H1 (cell line): ENCODE data around the gene VRK3.

ENCODE experiments used
- BACH1 ChIP-seq: IDR thresholded peaks from 2 replicates; pipeline ENCODE4 v1.6.1; 2012; ENCODE audit warnings: low read length, improper control_type of control experiment
- CEBPB ChIP-seq: IDR thresholded peaks from 2 replicates; pipeline ENCODE4 v1.6.1; 2012; ENCODE audit warnings: low read depth, low read length
- CTCF ChIP-seq, 3 experiments: IDR thresholded peaks; 1 replicate in 2 of 3; 2 replicates in 1 of 3; pipeline versions ENCODE4 v1.5.1 to v1.6.1; 2011; ENCODE audit warnings: low read length in 3 of 3, mild to moderate bottlenecking in 3 of 3, inconsistent platforms in 2 of 3, low read depth in 1 of 3, moderate library complexity in 1 of 3; ENCODE audit not compliant: insufficient read depth in 1 of 3; ENCODE audit errors: control extremely low read depth in 1 of 3
- EZH2 ChIP-seq: fragments of 200-600 bp; sonication (generic); IDR thresholded peaks from 2 replicates; pipeline ENCODE4 v1.7.1; 2012; ENCODE audit warnings: low read depth, mild to moderate bottlenecking, moderate library complexity, low read length, inconsistent platforms; ENCODE audit not compliant: severe bottlenecking
- POLR2A ChIP-seq, 2 experiments: IDR thresholded peaks; 1 replicate in 1 of 2; 2 replicates in 1 of 2; pipeline ENCODE4 v1.6.1; 2011; ENCODE audit warnings: low read depth in 2 of 2, low read length in 2 of 2, mild to moderate bottlenecking in 2 of 2; ENCODE audit errors: control extremely low read depth in 1 of 2
- POU5F1 ChIP-seq: IDR thresholded peaks from 2 replicates; pipeline ENCODE4 v1.6.1; 2011; ENCODE audit warnings: low read depth, mild to moderate bottlenecking, low read length, moderate library complexity
- RAD21 ChIP-seq, 2 experiments: IDR thresholded peaks in 1 of 2; conservative IDR thresholded peaks in 1 of 2; 2 replicates each; pipeline ENCODE4 v1.6.1; 2011; ENCODE audit warnings: low read depth in 2 of 2, low read length in 2 of 2, improper control_type of control experiment in 1 of 2, inconsistent platforms in 1 of 2, mild to moderate bottlenecking in 1 of 2, moderate library complexity in 1 of 2
- SIN3A ChIP-seq, 2 experiments: IDR thresholded peaks in 1 of 2; conservative IDR thresholded peaks in 1 of 2; 2 replicates each; pipeline ENCODE4 v1.6.1; 2011 to 2012; ENCODE audit warnings: low read length in 2 of 2, improper control_type of control experiment in 1 of 2, low read depth in 1 of 2, mild to moderate bottlenecking in 1 of 2
- SUZ12 ChIP-seq: fragments of 200-600 bp; sonication (generic); IDR thresholded peaks from 2 replicates; pipeline ENCODE4 v1.6.1; 2012; ENCODE audit warnings: mild to moderate bottlenecking, inconsistent platforms, low read length, moderate library complexity, mixed read lengths
- TEAD4 ChIP-seq: IDR thresholded peaks from 2 replicates; pipeline ENCODE4 v1.6.1; 2012; ENCODE audit warnings: low read depth, low read length, inconsistent platforms, mixed read lengths
- ZNF274 ChIP-seq: IDR thresholded peaks from 2 replicates; pipeline ENCODE4 v1.7.0; 2012; ENCODE audit warnings: low read length, borderline replicate concordance; ENCODE audit errors: extremely low read depth

GRCh38 chr19:49936549-49936948 is 88.6 kb downstream of the VRK3 start:
- no peak for TF ChIP-seq SIN3A (conservative IDR thresholded peaks at IDR 0.05 in 1 of 2, IDR thresholded peaks at IDR 0.05 in 1 of 2; ENCODE audit: low read depth in 1 of 2, low read length in 2 of 2)
- no peak for TF ChIP-seq POLR2A (IDR thresholded peaks at IDR 0.05; ENCODE audit: control extremely low read depth in 1 of 2, low read depth in 2 of 2, low read length in 2 of 2)
- no peak for TF ChIP-seq CTCF (IDR thresholded peaks at IDR 0.05; ENCODE audit: control extremely low read depth in 1 of 3, insufficient read depth in 1 of 3, low read depth in 1 of 3, low read length in 3 of 3)
- TF ChIP-seq POU5F1, result no peak
- no peak for TF ChIP-seq ZNF274
- TF ChIP-seq BACH1, result no peak
- TF ChIP-seq EZH2, result no peak
- no peak for TF ChIP-seq RAD21 (IDR thresholded peaks at IDR 0.05 in 1 of 2, conservative IDR thresholded peaks at IDR 0.05 in 1 of 2; ENCODE audit: low read depth in 2 of 2, low read length in 2 of 2)
- TF ChIP-seq TEAD4, result no peak
- no peak for TF ChIP-seq SUZ12
- TF ChIP-seq CEBPB, result no peak
